KMS-11 (cell line): ENCODE results near the gene RBM15B.

Experiments
- H2AFZ ChIP-seq: fragments of 200-600 bp; sonication (generic); 2 replicates; pipeline ENCODE4 v1.6.1; 2016; ENCODE audit warnings: antibody characterized with exemption, mixed run types, low read depth
- H3K27ac ChIP-seq: fragments of 200-600 bp; sonication (generic); 2 replicates; pipeline ENCODE4 v1.6.1; 2016; ENCODE audit warnings: mild to moderate bottlenecking, mixed run types
- H3K27me3 ChIP-seq: fragments of 200-600 bp; sonication (generic); 2 replicates; pipeline ENCODE4 v1.6.1; 2017; ENCODE audit warnings: mild to moderate bottlenecking, low read depth, mixed run types, moderate library complexity; ENCODE audit not compliant: insufficient read depth
- H3K36me3 ChIP-seq: fragments of 200-600 bp; sonication (generic); 2 replicates; pipeline ENCODE4 v1.6.1; 2017; ENCODE audit warnings: mild to moderate bottlenecking, mixed run types; ENCODE audit not compliant: insufficient read depth
- H3K4me1 ChIP-seq: fragments of 200-600 bp; sonication (generic); 2 replicates; pipeline ENCODE4 v1.6.1; 2016; ENCODE audit warnings: mild to moderate bottlenecking, low read depth, mixed run types; ENCODE audit not compliant: poor library complexity, severe bottlenecking
- H3K4me2 ChIP-seq: fragments of 200-600 bp; sonication (generic); 2 replicates; pipeline ENCODE4 v1.7.0; 2016; ENCODE audit warnings: mild to moderate bottlenecking, mixed run types
- H3K4me3 ChIP-seq: fragments of 200-600 bp; sonication (generic); IDR thresholded peaks from 2 replicates; pipeline ENCODE4 v1.6.1; 2017; ENCODE audit warnings: low read depth, low read length, mixed read lengths; ENCODE audit not compliant: insufficient read depth
- H3K79me2 ChIP-seq: fragments of 200-600 bp; sonication (generic); 2 replicates; pipeline ENCODE4 v1.6.1; 2016; ENCODE audit warnings: low read depth, mixed run types; ENCODE audit not compliant: insufficient read depth
- H3K9ac ChIP-seq: fragments of 200-600 bp; sonication (generic); 2 replicates; pipeline ENCODE4 v1.6.1; 2016; ENCODE audit warnings: mild to moderate bottlenecking, mixed run types
- H4K20me1 ChIP-seq: fragments of 200-600 bp; sonication (generic); 2 replicates; pipeline ENCODE4 v1.6.1; 2016; ENCODE audit warnings: mild to moderate bottlenecking, mixed run types; ENCODE audit not compliant: insufficient read depth
- TF ChIP-seq, protein P1 (sequence below): fragments of 200-600 bp; sonication (generic); conservative IDR thresholded peaks from 2 replicates; pipeline ENCODE4 v1.6.1; 2017; ENCODE audit warnings: low read depth, mild to moderate bottlenecking, antibody characterized with exemption, low read length, moderate library complexity, mixed read lengths

The RBM15B gene

DNA sequence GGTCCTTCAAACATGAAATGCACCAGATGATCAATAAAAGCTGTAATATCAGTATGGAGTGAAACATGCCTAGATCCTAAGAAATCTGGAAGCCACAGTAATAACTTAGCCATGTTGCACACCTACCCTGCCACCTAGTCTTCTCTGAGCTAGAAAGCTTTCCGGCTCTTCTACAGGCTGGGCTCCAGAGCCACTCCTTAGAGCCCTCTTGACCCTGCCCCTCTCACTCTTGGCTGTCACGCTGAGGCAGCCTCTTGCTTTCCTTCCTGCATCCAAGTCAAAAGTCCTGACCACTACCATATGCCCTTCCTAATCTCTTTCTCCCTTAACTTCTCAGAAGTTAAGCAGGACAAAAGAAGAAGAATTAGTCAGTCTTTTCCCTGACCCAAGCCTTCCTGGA is 17.7 kb downstream of the RBM15B start:
- H3K79me2 ChIP-seq: no peaks in the 10 kb centered on the region
- no peak overlapping the region for H3K9ac ChIP-seq
- H2AFZ ChIP-seq: no peak overlapping the region
- H4K20me1 ChIP-seq: no peaks in the 10 kb centered on the region
- no peaks in the 10 kb centered on the region for H3K36me3 ChIP-seq
- H3K27ac ChIP-seq: no peak overlapping the region
- H3K4me3 ChIP-seq: no peak overlapping the region
- TF ChIP-seq, protein P1, sequence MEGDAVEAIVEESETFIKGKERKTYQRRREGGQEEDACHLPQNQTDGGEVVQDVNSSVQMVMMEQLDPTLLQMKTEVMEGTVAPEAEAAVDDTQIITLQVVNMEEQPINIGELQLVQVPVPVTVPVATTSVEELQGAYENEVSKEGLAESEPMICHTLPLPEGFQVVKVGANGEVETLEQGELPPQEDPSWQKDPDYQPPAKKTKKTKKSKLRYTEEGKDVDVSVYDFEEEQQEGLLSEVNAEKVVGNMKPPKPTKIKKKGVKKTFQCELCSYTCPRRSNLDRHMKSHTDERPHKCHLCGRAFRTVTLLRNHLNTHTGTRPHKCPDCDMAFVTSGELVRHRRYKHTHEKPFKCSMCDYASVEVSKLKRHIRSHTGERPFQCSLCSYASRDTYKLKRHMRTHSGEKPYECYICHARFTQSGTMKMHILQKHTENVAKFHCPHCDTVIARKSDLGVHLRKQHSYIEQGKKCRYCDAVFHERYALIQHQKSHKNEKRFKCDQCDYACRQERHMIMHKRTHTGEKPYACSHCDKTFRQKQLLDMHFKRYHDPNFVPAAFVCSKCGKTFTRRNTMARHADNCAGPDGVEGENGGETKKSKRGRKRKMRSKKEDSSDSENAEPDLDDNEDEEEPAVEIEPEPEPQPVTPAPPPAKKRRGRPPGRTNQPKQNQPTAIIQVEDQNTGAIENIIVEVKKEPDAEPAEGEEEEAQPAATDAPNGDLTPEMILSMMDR: no peak
- H3K4me1 ChIP-seq: no peaks in the 10 kb centered on the region
- no peaks in the 10 kb centered on the region for H3K27me3 ChIP-seq
- no peak overlapping the region for H3K4me2 ChIP-seq

DNA sequence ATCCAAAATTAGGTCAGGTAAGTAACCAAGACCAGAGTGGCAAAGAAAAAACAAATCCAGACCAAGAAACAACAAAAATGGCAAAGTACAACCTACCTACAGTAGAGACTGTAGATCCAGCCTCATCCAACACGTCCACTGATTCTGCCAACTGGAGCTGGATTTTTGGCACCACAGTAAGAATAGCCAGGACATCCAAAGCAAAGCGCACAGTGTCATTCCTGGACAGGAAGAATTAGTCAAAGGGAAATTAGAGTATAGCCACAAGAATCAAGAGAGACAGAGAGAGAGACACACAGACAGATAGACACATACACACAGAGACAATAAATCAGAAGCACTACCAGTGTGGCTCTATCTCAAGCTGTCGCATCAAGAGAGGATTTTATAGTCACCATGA is 31.1 kb downstream of the RBM15B start:
- Histone ChIP-seq H3K4me1 (no peaks in the 10 kb centered on the region), H3K27ac (no peak overlapping the region), H3K36me3 (no peaks in the 10 kb centered on the region), H4K20me1 (no peaks in the 10 kb centered on the region), H3K9ac (no peak overlapping the region), H2AFZ (no peak overlapping the region), H3K79me2 (no peaks in the 10 kb centered on the region), H3K27me3 (no peaks in the 10 kb centered on the region), H3K4me3 (no peak overlapping the region), H3K4me2 (no peak overlapping the region)
- TF ChIP-seq, protein P1: no peak

DNA sequence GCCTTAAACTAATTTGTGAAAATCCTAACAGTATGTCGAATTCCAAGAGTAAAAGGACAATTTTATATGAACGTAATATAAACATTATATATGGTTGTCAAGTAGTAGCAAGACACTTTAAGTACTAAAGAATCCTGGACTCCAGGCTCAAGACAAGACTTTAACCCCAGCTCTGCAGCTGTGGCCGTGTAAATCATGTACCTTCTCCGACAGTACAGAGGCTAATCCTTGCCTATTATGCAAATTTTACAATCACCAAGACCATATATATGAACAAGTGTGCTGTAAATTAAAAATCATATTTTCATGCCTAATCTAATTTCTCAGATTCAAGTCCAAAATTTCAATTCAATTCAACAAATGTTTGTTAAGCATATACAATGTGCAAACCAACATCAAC is 35.8 kb downstream of the RBM15B start:
- Histone ChIP-seq H3K79me2 (no peaks in the 10 kb centered on the region), H4K20me1 (no peaks in the 10 kb centered on the region), H3K4me2 (no peak overlapping the region), H3K4me3 (no peak overlapping the region), H3K4me1 (no peaks in the 10 kb centered on the region), H3K27me3 (no peaks in the 10 kb centered on the region), H3K9ac (no peak overlapping the region), H3K27ac (no peak overlapping the region), H3K36me3 (no peaks in the 10 kb centered on the region), H2AFZ (no peak overlapping the region)
- TF ChIP-seq, protein P1: no peak

DNA sequence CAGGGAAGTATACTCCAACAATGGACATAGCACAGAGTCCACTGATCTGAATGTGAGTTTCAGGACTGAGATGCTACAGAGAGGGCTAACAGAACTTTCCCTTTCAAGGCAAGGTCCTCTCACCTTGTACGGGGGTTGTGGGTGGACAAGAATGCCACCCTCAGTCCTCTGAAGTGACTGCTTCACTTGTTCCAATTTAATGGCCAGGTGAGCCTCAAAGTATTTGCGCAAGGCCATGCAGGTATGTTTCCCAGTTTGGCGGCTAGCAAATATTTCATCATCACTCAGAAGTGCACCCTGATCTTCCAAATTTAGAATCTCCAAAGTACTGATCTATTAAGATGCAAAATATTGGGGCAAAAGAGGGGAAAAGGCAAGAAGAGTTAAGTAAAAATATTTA is 38.1 kb downstream of the RBM15B start:
- no peak overlapping the region for H3K4me2 ChIP-seq
- no peaks in the 10 kb centered on the region for H3K79me2 ChIP-seq
- H3K9ac ChIP-seq: no peak overlapping the region
- H2AFZ ChIP-seq: no peak overlapping the region
- H3K27me3 ChIP-seq: no peaks in the 10 kb centered on the region
- H4K20me1 ChIP-seq: no peaks in the 10 kb centered on the region
- TF ChIP-seq, protein P1: no peak
- H3K4me3 ChIP-seq: no peak overlapping the region
- no peaks in the 10 kb centered on the region for H3K4me1 ChIP-seq
- H3K27ac ChIP-seq: no peak overlapping the region
- no peaks in the 10 kb centered on the region for H3K36me3 ChIP-seq
